ENCODE results near the gene KCNQ1. TPM values are rescaled to one million over a fixed set of nuclear protein-coding genes. Genes with fewer than 3 reads are reported as not detected.

The KCNQ1 gene
- total and polyA plus RNA-seq, 9 of the 15 experiments (the other 6 are each of a cell fraction or from before 2014, with no cell fraction given), result 0.44 TPM; not detected in 8

DNA sequence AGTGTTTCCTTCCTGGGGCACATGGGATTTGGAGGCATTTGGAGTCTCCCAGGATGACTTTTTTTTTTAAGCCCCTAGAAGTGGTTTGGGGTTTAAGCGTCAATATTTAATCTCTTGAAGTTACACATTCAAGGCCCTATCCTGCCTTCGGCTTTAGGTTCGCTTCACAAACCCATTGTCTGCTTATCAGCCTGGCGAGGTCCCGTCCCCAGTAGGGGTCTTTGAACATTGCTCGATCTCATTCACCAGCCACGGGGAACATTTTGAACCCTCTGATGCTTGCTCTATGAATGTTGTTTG is 75.9 kb downstream of the KCNQ1 start:
- Histone ChIP-seq H3K9me3 (replicated peaks; ENCODE audit: control insufficient read depth, insufficient read depth, low read depth, low read length) (no peaks in the 10 kb centered on the region), H2AFZ (ENCODE audit: low read depth, low read length) (no peak overlapping the region), H3K4me1 (replicated peaks in 1 of 2; ENCODE audit: control insufficient read depth in 2 of 2, insufficient read depth in 2 of 2, low read length in 2 of 2) (peaks cover 0 to 31% of the 10 kb centered on the region in 2 experiments; a peak in 2 of 5 replicates), H3K27me3 (ENCODE audit: control insufficient read depth in 2 of 2, insufficient read depth in 2 of 2, low read length in 2 of 2) (peaks cover 40 to 93% of the 10 kb centered on the region in 2 experiments; a peak in 4 of 5 replicates), H3K4me3 (no peak overlapping the region), H3K9ac (ENCODE audit: insufficient read depth in 1 of 2, low read depth in 2 of 2, low read length in 2 of 2) (no peak overlapping the region), H3K36me3 (ENCODE audit: control insufficient read depth, insufficient read depth, low read length) (no peaks in the 10 kb centered on the region), H3K9me1 (ENCODE audit: control insufficient read depth, insufficient read depth, low read length) (no peaks in the 10 kb centered on the region), H3K27ac (ENCODE audit: extremely low read depth, low read depth, low read length) (no peak overlapping the region), H3K79me2 (ENCODE audit: control insufficient read depth, insufficient read depth, low read length) (no peaks in the 10 kb centered on the region), H4K20me1 (replicated peaks; ENCODE audit: control insufficient read depth, insufficient read depth, low read length) (peaks cover 11% of the 10 kb centered on the region), H3K4me2 (ENCODE audit: insufficient read depth, low read length) (no peak overlapping the region)
- no peak for DNase-seq (ENCODE audit: extremely low read depth in 1 of 4, low spot score in 3 of 4)
- ChIA-PET POLR2A (no interaction called here), CTCF (ENCODE audit: low intra/inter-chr PET ratio) (no interaction called here)
- no peak for ATAC-seq
- 9% methylated on average over 7 of the region's 7 CpGs for WGBS (ENCODE audit: insufficient coverage, low coverage, missing lambda C conversion rate)
- no peak for FAIRE-seq
- intact Hi-C loops (cut with micrococcal nuclease) (no loop called here), in situ Hi-C loops (cut with MboI) (no loop called here)
- BruUV-seq (replicated peaks), result no TSS peak
- TF ChIP-seq, protein P1, sequence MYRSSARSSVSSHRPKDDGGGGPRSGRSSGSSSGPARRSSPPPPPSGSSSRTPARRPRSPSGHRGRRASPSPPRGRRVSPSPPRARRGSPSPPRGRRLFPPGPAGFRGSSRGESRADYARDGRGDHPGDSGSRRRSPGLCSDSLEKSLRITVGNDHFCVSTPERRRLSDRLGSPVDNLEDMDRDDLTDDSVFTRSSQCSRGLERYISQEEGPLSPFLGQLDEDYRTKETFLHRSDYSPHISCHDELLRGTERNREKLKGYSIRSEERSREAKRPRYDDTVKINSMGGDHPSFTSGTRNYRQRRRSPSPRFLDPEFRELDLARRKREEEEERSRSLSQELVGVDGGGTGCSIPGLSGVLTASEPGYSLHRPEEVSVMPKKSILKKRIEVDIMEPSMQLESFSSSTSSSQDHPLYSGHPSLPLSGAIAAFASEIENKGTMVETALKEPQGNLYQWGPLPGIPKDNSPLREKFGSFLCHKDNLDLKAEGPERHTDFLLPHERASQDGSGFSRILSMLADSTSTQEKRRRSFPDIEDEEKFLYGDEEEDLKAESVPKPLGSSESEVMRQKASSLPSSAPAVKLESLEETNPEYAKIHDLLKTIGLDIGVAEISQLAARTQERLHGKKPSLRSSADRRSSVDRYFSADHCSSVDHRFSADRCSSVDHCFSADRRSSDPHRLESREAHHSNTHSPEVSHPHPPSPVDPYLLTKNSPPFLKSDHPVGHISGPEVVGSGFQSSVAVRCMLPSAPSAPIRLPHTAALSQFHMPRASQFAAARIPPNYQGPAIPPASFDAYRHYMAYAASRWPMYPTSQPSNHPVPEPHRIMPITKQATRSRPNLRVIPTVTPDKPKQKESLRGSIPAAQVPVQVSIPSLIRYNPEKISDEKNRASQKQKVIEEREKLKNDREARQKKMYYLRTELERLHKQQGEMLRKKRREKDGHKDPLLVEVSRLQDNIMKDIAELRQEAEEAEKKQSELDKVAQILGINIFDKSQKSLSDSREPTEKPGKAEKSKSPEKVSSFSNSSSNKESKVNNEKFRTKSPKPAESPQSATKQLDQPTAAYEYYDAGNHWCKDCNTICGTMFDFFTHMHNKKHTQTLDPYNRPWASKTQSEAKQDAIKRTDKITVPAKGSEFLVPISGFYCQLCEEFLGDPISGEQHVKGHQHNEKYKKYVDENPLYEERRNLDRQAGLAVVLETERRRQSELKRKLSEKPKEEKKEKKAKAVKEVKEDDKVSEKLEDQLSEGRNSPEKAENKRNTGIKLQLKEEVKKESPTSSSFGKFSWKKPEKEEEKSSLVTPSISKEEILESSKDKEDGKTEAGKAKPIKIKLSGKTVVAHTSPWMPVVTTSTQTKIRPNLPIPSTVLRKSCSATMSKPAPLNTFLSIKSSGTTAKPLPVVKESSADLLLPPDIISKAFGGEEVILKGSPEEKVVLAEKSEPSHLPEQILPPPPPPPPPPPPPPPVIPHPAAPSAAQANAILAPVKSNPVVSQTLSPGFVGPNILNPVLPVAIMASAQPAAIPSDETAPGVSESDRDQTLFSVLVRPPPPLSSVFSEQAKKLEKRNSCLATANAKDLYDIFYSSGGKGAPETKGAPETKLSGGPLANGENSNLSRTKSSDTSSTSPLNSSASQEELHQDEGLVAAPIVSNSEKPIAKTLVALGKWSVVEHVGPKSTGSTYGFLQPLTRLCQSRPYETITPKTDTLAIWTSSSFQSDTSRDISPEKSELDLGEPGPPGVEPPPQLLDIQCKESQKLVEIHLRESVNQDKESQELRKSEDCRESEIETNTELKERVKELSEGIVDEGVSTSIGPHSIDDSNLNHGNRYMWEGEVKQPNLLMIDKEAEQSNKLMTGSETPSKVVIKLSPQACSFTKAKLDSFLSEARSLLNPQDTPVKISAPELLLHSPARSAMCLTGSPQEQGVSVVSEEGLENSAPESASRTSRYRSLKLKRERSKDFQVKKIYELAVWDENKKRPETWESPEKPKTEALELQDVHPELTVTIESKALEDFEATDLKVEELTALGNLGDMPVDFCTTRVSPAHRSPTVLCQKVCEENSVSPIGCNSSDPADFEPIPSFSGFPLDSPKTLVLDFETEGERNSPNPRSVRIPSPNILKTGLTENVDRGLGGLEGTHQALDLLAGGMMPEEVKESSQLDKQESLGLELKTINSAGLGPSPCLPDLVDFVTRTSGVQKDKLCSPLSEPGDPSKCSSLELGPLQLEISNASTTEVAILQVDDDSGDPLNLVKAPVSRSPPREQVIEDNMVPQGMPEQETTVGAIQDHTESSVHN (IDR thresholded peaks at IDR 0.05; ENCODE audit: borderline replicate concordance in 1 of 2, low read depth in 1 of 2), result no peak
- TF ChIP-seq, protein P2, sequence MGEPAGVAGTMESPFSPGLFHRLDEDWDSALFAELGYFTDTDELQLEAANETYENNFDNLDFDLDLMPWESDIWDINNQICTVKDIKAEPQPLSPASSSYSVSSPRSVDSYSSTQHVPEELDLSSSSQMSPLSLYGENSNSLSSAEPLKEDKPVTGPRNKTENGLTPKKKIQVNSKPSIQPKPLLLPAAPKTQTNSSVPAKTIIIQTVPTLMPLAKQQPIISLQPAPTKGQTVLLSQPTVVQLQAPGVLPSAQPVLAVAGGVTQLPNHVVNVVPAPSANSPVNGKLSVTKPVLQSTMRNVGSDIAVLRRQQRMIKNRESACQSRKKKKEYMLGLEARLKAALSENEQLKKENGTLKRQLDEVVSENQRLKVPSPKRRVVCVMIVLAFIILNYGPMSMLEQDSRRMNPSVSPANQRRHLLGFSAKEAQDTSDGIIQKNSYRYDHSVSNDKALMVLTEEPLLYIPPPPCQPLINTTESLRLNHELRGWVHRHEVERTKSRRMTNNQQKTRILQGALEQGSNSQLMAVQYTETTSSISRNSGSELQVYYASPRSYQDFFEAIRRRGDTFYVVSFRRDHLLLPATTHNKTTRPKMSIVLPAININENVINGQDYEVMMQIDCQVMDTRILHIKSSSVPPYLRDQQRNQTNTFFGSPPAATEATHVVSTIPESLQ (CRISPR knock-in tag; IDR thresholded peaks at IDR 0.05), result no peak
- TF ChIP-seq ZNF785 (CRISPR knock-in tag; IDR thresholded peaks at IDR 0.05), result no peak
- no peak for TF ChIP-seq SRSF1 (IDR thresholded peaks at IDR 0.05; ENCODE audit: low read depth, low read length)
- no peak for TF ChIP-seq STAG1 (CRISPR knock-in tag; IDR thresholded peaks at IDR 0.05; ENCODE audit: borderline replicate concordance)
- TF ChIP-seq CBX2 (IDR thresholded peaks at IDR 0.05; ENCODE audit: insufficient read depth, low read length, poor library complexity, severe bottlenecking), result no peak
- TF ChIP-seq, protein P3, sequence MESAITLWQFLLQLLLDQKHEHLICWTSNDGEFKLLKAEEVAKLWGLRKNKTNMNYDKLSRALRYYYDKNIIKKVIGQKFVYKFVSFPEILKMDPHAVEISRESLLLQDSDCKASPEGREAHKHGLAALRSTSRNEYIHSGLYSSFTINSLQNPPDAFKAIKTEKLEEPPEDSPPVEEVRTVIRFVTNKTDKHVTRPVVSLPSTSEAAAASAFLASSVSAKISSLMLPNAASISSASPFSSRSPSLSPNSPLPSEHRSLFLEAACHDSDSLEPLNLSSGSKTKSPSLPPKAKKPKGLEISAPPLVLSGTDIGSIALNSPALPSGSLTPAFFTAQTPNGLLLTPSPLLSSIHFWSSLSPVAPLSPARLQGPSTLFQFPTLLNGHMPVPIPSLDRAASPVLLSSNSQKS (CRISPR knock-in tag; IDR thresholded peaks at IDR 0.05), result no peak
- TF ChIP-seq, protein P4, sequence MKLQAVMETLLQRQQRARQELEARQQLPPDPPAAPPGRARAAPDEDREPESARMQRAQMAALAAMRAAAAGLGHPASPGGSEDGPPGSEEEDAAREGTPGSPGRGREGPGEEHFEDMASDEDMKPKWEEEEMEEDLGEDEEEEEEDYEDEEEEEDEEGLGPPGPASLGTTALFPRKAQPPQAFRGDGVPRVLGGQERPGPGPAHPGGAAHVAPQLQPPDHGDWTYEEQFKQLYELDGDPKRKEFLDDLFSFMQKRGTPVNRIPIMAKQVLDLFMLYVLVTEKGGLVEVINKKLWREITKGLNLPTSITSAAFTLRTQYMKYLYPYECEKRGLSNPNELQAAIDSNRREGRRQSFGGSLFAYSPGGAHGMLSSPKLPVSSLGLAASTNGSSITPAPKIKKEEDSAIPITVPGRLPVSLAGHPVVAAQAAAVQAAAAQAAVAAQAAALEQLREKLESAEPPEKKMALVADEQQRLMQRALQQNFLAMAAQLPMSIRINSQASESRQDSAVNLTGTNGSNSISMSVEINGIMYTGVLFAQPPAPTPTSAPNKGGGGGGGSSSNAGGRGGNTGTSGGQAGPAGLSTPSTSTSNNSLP (IDR thresholded peaks at IDR 0.05; ENCODE audit: borderline replicate concordance, low read depth, low read length), result no peak
